HG03520 (cell line): Measurements from ENCODE around the gene CROCC.
"Not testable (repeated sequence)": the region's sequence is repeated elsewhere in the genome, so short reads cannot be mapped to it uniquely, and the experiment has no call there.

Experiments
- ATAC-seq: cut with Tn5 transposase; IDR thresholded peaks from one replicate; pipeline ENCODE4 v1.9.1; 2021; ENCODE audit warnings: mild to moderate bottlenecking, moderate library complexity; ENCODE audit not compliant: unreplicated experiment

Gene CROCC

DNA sequence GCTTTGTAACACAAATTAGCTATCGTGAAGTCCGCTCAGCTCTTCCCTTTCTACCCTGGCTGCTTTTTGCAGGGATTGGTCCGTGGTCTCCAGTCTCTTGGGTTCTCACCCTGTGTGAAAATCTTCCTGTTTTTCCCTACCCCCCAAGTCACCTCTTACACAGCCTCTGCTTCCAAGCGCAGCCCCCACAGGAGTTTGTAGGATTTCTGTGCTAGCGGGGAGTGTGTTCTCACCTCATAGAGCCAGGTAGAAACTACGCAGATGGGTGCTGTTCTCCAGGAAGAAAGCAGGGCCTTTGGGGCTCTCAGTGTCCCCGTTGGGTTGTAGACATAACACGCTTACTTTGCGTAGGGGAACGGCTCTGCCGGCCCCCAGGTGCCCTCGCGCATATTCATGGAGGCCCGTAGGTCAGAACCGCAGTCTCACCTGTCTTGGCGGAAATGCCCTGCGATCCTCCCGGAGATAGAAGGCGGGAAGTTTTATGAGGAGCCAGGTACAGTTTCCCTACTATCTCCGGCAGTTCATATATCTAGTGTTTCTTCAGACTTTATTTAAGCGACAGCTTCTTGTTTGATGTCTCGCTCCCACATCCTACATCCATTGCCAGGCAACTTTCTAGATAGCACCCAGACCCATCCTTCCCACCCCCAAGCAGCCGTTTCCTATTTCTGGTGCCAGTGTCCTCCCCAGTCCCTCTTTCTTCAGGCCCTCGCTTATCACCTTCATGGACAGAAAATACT is 25.2 kb upstream of the CROCC start:
- not testable (repeated sequence) for ATAC-seq

DNA sequence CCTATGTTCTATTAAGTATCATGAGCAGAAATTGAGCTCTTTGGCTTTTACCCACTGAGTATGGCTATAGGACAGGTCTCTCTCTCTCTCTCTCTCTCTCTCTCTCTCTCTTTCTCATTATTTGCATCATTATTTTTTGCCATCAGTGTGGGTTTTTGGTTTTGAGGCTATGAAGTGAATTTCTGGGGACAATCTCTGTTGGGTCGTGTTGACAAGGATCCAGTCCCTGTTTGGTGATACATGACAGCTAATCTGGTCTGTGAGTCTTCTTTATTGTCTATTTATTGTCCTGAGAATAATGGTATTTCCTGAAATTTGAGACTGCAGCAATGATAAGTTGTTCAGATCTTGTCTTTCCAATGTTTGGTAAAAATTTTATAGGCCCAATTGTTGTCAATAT is 24.1 kb upstream of the CROCC start:
- ATAC-seq = not testable (repeated sequence)

DNA sequence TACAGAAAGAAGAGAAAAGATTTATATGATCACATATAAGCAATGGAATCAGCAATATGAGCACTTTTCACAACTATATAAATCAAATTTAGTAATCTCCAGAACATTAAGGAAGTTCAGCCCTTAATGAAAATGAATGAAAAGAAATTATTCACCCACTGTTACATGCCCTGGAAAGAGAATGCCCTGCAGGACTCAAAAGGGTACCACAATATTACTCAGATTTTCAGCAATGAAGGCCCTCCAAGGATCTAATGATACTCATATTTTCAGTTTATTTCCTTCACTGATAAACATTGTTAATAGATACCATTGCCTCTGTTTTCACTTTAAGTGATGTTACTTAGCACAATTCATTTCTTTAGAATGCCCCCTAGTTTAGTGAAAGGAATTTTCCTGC is 23.4 kb upstream of the CROCC start:
- not testable (repeated sequence) for ATAC-seq

DNA sequence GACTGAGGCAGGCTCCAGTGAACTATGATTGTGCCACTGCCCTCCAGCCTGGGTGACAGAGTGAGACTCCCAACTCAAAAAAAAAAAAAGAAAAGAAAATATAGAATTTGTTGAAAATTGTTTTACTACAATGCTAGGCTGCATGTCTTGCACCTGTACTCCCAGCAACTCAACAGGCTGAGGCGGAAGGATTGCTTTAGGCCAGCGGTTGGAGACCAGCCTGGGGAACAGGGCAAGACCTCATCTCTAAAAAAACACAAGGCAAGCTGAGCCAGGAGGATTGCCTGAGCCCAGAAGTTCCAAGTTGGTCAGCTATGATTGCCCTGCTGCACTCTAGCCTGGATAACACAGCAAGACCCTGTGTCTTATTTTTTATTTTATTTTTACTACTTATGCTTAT is 22.7 kb upstream of the CROCC start:
- not testable (repeated sequence) for ATAC-seq

DNA sequence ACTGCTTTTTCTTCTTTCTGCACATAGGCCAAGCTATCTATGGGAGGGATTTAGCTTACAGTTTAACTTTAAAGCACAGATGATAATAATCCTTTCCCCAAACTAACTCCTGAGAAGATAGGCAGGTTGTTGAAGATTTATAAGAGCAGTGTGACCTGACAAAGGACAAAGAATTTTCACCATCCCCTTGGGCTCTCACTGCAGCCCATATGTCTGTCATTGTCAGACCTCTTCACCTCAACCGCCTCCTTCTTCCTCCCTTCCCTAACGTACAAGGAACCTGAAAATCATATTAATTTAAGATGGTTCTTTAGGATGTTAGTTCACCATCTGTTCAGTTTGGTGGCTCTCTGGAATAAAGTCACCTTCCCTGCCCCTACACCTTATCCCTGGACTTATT is 21.0 kb upstream of the CROCC start:
- no peak for ATAC-seq

DNA sequence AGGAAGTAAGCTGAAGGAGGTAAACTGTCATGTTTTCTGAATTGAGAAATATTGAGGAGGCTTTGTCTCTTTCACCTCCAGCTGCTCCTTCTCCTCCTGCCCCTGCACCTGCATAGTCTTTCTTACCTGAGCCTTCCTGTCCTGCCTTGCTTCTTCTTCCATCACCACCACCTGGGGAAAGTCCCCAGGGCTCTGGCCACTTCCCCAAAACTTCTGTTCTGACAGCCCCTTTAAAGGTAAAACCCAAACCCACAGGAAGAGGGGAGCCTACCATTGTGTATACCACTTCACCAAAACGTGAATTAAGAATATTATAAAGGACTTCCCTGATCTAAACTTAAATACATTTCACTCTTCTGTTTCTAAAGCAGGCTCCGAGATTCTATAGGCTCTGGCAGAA is 20.4 kb upstream of the CROCC start:
- not testable (repeated sequence) for ATAC-seq

DNA sequence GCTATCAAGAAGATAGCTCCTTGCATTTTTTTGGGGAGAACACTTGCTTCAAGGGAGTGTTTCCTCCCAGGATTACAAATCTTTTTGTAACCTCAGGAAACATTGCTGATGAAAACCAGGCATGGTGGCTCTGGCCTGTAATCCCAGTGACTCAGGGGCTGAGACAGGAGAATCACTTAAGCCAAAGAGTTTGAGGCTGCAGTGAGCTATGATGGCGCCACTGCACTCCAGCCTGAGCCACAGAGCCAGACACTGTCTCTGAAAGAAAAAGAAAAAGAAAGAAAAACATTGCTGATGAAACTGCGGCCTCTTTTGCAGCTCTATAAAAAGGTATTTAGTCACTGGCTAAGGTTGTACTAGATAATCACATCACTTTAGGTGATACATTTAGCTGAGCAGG is 18.7 kb upstream of the CROCC start:
- no peak for ATAC-seq

DNA sequence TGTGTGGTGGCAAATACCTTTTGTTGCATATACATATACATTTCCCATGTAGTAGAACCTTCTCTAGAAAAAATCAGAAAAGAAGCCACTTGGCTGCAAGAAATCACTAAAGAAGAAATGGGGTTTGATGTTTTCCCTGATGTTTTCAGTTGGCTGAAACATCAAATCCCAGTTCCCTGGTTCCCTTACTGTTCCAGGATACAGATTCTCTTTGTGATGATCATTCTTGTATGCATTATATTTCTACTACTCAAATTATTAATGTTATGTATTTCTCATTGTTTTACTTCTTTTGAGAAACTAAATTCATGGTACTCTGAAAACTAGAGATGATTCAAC is 18.3 kb upstream of the CROCC start:
- no peak for ATAC-seq

DNA sequence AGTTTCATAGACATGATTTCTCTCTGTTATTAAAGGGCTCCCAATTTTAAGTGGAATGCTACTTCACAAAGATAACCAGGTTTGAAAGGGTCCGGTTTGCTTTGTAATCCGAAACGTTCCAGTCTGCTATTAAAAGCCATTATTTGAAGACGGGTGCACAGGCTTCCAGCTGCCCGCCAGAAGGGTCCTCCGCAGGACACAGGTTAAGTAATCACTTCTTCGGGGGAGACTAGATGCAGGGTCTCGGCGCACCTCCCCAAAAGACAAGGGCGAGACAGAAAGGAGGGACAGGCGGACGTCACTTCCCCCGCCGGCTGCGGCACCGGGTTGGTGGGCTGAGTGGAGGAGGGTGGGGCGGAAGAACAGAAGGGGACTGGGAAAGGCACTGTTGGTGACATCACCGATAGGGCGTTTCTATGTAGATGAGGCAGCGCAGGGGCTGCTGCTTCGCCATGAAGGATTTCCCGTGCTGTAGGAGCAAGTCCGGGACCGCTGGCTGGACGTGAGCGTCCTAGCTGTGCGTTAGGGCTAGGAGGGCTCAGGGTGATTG is 17.1 kb upstream of the CROCC start:
- peak; percentile 89 for ATAC-seq

DNA sequence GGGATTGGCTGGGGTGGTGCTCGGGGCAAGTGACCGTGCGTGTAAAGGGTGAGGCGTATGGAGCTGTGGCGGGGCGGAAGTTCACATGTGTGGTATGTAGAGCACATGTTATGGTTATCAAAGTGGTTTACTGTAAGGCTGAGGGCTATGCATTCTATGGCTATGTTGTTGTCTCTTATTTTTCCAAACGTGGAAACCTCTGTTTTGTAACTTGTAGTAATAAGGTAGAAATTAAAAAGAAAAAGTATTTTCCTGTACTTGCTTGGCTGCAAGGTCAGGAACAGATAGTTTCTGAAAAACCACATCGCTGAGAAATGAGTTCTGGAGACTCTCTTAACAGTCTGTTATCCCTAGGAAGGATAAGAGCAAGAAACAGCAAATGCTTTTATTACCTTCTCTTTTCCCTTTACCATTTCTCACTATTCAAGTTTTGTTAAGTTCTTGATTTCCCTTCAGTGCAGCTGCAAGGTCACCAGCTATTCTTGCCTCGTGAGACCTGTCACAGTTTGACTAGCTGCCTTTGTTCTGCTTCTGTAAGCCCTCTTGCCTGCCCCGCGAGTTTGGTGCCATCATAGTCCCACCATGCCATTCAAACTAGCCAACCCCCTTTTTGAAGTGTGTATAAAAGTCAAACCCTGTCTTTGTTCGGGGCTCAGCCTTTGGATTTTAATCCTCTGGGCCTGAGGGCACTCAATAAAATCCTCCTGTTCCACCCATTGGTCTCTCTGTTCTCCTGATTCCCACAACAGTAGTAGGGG is 16.4 kb upstream of the CROCC start:
- peak; percentile 53 for ATAC-seq

DNA sequence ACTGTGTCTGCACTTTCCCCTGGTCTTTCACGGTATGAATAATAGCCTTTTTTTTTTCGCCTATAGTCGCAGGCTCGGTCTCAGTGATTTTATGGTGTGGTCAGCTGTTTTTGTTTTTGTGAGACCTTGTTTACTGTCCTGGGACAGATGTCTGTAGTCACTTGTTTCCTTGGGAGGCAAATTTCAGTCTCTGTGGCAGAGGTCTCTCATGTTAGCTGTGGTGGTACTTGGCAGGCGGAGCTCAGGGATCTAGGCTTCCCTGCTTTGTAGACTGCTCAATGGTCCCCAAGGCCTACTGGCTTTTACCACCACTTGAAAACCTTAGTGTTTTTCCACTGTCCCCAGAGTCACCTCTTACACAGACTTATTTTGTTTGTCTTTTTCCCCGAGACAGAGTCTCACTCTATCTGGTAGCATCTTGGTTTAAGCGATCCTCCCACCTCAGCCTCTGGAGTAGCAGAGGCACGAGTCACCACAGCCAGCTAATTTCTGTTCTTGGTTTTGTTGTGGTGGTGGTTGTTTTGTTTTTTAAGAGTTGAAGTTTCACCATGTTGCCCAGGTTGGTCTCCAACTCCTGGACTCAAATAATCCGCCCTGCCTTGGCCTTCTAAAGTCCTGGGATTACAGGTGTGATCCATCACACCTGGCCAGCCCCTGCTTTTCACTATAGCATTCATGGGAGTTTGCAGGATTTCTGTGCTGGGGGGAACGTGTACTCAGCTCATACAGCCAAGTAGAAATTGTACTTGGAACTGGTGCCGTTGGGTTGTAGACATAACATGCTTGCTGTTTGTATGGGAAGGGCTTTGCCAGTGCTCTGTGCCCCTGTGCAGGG is 15.6 kb upstream of the CROCC start:
- ATAC-seq = no peak

DNA sequence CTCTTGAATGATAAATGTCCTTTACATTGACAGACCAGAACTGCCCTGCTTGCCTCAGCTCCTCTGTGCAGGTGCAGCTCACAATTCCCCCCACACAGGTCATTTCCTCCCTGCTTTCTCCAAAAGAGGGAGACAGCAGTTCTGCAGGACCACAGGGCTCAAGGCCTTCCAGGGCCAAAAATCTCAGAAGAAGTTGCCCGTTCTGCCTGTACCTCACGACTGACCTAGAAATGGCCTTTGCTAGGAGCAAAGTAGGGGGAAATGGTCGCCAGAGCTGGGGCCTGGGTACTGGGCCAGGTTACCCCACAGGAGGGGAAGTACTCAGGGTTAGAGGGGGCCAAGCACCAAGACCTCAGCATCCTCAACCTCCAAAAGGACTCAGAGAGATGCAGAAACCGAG is 14.9 kb upstream of the CROCC start:
- no peak for ATAC-seq

DNA sequence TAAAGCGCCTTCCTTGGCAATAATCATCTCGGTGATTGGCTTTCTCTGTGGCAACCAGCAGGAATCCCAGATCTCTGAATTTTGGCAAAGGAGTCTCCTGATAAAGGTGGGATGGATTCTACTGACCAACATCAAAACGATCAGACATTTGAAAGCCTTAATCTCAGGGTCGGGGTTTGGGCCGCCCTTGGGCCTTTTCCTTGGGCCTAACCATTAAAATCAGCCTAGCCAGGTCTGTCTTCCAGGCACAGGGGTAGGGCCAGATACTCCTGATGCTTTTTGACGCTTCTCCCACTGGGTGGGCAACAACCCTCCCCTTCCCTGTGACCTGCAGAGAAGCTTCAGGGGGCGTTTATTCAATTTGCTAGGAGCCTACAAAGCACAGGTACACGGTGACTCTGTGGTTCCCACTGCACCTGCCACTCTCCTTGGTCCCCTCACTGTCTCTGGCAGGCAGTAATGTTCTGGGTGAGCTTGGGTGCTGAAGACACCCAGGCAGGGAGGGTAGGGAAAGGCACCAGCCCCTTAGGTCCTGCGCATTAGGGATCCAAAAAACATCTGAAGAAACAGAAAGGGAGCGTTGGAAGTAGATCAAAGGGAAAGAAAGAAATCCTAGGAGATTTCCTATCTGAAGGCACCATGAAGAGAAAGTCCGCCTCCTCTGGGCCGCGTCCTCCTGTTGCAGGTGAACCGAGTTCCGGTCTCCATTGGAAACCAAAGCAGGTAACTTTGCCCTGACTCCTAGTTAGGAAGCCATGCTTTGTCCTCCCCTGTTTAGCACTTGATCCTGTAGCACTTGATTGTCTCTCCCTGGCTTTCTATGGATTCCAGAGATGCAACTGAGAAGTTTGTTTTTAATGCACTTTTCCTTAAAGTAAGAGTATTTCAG is 13.6 kb upstream of the CROCC start:
- ATAC-seq = no peak

DNA sequence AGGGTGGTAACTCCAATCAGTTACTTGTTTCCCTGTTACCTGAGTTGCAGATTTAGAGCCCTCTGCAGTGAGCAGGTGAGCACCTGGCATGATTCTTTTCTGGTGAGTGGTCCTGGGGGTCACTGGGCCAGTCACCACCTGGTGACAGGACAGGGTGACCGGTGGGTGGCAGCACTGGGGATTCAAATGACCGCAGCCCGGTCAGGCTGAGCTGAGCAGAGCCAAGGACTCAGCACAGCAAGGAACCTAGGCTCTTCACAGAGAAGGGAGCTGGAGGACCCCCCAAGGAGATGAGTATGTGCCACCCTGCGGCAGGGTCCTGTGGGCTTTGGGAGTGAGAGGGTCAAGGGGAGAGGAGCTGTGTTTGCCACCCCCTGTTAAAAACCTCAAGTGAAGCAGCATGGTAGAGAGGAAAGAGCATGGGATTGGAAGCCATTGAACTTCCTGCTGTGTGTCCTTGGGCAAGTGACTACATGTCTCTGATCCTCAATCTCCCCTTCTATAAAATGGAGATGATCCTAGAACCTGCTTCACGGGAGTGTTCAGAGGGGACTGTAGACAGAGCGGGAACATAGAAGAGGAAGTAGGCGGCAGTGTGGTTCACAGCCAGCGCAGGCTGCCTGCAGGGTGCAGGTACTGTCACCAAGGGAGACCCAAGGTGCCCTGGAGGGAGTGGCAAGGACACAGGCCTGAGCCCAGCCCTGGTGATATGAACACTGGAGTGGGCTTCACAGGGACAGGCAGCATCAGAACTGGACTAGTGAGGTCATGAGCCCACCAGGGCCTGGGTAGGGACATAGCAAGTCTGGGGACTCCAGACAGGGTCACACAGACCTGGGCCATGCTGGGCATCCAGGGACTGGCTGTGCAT is 9.6 kb upstream of the CROCC start:
- ATAC-seq = not testable (repeated sequence)

DNA sequence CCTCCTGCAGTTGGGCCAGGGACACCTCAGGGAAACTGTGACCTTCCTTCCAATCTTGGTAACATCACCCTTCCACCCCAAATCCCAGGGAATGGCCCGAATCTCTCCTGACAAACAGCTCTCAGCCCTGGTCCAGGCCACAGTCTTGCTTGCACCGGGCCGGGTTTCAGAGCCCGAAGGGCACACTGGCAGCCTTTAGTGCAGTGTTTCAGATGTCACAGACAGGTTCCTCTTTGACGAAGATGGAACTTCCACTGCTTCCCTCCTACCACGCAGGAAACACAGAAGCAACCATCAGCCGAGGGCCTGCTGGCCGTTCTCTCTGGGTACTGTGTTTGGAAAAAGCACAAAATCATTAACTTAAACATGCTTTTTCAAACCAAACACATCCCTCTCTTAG is 9.0 kb upstream of the CROCC start:
- not testable (repeated sequence) for ATAC-seq

DNA sequence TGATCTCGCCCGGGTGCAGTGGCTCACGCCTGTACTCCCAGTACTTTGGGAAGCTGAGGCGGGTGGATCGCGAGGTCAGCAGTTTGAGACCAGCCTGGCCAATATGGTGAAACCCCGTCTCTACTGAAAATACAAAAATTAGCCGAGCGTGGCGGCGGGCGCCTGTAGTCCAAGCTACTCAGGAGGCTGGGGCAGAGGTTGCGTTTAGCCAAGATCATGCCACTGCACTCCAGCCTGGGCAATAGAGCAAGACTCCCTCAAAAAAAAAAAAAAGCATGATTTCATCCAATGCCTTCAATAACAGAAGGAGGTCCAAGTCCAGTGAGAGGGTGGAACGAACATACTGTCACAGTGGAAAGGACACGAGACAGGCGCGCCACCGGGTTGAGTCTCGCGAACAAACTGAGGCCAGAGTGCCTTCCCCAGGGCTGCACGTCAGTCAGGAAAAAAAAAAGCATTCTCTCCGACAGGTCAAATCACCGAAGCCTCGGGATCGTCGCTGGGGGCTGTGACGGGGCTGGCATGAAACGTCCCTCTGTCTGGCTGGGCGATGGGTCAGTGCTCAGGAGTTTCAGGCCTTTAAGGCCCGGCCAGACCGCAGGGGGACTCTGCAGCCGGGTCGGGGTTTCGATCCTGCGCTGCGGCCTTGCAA is 8.4 kb upstream of the CROCC start:
- ATAC-seq = no peak

DNA sequence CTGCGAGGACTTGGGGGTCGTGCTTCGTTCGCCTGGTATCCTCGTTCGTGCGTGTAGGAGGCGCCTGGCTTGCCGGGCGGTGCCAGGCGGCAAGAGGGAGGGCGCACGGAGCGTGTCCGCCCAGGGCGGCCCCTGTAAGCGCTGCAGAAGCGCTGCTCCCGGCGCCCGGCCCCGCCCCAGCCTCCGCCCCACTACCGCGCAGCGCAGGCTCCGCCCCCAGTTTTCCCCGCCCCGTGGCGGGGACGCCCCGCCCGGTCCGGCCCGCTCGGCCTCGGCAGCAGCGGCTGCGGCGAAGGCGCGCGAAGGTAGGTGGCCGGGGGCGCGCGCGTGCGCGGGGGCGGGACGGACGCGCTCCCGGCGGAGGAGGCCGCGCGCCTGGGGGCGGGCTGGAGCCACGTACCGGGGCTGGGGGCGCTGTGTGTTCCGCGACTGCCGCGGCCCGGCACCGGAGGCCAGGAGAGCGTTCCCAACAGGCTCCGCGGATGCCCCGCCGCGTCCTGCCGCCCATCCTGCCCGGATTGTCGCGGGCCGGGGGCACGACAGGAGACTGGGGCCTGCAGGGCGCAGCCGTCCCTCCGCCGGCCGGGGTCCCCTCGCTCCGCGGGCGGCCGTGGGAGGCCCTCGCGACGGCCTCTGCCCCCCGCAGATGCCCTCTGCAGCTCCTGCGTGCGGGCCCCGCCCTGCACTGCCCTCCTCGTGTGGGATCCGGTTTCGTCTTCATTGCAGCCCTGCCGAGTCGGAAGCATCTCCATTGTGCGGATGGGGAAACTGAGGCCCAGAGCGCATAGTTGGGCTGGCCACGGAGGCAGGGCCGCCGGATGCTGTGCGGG is 7.7 kb upstream of the CROCC start:
- peak; percentile 81 for ATAC-seq
